NCI-H2227 (cell line): ENCODE measurements around the gene NCAM2.
A peak's percentile ranks its signal among the peaks of the same experiment; 100 is the strongest.

Experiments
- DNase-seq: peaks from one replicate; lab custom pipeline; 2025; ENCODE audit not compliant: unreplicated experiment; lab: John Stamatoyannopoulos, UW

Gene NCAM2

DNA sequence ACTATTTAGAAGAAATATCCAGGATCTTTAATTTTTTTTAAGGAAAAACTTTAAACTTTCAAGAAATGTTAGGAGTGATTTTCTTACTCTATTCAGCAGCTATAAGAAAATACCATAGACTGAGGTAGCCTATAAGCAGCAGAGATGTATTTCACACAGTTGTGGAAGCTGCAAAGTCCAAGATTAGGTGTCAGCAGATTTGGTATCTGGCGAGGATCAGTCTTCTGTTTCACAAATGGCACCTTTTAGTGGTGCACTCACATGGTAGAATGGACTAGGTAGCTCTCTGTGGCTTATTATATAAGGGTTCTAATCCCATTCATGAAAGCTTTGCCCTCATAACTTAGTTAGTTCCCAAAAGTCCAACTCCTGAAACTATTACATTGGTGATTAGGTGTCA is 207.4 kb downstream of the NCAM2 start:
- no peak for DNase-seq

DNA sequence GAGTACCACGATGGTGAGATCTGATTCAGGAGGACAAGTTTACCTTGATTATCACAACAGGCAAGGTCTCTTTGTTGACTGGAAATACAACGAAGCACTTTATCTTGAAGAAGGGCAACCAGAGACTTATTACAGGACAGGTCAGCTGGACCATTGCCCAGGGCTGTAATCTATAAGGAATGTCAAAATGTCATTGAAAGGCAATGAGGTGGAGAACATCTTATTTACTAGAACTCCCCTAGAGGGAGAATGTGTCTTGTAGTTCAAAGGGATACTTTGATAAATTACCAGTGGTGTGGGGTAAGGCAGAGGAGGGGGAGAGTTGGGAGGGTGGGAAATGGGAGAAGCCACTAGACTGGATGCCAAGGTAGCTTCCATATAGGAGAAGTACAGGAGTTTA is 212.3 kb downstream of the NCAM2 start:
- DNase-seq = no peak

DNA sequence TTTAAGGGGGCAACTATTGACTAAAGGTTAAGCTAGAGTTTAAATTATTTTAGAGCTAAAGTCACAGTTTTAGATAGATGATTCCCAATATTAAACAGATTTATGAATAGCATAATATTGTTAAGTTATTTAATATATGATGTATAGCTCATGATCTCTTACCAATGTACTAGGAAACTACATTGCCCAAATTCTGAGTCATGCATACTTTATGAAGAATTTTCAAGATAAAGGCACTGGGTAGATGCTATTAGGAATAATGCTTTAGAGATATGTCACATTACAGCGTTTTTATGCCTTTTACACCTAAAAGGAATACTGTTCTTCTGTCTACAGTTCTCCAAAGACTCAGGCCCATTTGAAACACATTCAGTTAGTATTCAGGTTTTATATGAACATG is 215.1 kb downstream of the NCAM2 start:
- DNase-seq = no peak

DNA sequence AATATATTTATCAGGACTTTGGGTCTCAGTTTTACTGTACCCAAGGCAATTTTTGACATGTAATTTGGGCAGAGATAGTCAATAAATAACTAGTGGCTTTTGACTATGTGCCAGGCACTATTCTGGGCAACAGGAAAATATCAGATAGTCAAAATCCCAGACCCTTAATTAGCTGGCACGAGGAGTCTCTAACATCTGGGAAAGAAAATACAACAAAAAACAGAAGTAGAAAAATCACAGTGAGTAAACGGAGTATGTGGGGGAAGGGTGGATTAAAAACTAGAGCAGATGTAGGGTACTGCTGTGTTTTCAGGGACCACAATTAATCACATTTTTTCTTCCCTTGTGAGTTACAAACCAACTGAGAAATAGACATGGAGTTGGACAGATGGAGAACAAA is 217.8 kb downstream of the NCAM2 start:
- DNase-seq = no peak

DNA sequence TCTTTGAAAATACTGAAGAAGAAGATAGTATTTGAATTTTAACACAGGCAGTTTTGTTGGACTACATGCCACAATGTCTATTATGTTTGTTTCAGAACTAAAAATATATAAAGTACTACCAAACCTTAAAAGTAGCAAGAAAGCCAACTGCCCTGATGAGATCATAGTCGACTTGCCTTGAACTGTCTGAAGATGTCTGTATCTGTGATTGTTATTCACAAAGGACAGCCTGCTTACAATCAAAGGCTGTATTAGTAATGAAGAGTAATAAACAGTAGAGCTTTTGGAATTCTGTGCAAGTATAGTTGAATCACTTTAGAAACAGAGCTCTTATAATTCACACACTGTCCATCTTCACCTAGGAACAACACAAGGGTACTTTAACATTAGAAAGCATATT is 228.3 kb downstream of the NCAM2 start:
- DNase-seq = no peak

- DNase-seq = no peak
Observed at GRCh38 chr21:21230672-21231071, 232.5 kb downstream of the NCAM2 start.

GRCh38 chr21:21231913-21232312 is 233.7 kb downstream of the NCAM2 start:
- DNase-seq = peak; percentile 32

DNA sequence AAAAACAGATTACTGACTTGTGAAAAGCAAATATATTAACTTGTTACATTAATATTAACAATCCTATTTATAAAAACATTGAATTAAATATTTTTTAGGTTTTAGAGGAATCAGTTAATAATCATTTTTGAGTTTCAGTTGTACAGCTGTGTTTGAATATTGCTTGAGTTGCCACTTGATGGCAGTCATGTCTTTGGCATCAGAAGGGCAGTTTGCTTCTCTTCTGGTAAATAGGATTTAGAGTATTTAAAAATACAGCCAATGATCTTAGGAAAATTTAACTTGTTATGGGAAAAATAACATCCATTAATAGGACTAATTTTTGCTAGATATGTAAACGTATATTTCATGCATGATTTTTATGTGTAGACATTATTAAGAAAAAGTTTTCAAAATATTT is 234.1 kb downstream of the NCAM2 start:
- DNase-seq = peak; percentile 65

GRCh38 chr21:21233051-21233450 is 234.8 kb downstream of the NCAM2 start:
- DNase-seq = no peak

DNA sequence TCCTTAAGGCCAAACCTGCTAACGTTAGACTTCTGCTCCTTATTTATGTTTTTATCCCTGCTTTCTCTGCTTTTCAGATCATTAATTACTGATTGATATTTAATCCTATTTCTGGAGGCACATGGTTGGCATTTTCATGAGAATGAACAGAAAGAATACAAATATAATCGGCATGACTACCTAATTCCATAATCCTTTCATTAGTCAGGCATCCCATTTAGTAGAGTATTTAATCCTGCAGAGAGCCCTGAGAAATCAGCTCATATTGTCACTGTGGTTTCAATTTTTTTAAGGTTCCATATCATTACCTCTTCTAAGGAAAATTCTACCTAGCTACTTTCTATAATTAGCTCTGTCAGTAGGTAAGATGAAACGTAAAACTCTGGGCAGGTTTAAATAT is 238.8 kb downstream of the NCAM2 start:
- no peak for DNase-seq

- peak; percentile 72 for DNase-seq
Observed at GRCh38 chr21:21238629-21239400, 240.6 kb downstream of the NCAM2 start.

DNA sequence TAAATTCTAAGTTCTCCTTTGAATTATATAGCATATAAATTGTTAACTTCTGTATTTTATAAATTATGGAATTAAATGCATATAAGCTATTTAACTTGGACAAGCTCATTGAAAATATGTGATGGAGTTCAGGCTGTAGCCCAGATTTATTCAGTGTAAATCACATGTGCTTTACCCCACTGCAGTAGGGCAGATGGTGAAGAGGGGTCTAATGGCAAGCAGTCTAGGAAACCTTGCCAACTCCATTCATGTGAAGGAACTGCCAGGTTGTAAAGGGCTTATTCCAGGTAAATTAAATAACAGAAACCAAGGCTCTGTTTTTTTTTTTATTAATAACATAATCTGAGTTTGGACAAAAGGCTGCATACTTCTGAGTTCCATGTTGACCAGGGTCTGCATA is 243.2 kb downstream of the NCAM2 start:
- DNase-seq = peak; percentile 31

DNA sequence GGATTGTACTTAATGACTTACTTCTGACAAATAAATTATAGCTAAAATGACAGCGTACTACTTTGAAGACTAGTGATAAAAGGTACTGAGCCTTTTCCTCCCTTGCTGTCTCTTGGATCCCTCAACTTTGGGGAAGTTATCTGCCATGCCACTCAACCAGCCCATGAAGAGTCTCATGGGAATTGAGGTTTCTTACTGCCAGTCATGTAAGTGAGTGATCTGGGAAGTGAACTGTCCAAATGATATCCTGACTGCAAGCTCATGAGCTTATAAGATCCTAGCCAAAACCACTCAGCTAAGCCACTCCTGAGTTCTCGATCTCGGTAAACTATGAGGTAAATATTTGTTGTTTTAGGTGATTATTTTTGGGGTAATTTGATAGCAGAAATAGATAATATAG is 247.8 kb downstream of the NCAM2 start:
- DNase-seq = no peak

DNA sequence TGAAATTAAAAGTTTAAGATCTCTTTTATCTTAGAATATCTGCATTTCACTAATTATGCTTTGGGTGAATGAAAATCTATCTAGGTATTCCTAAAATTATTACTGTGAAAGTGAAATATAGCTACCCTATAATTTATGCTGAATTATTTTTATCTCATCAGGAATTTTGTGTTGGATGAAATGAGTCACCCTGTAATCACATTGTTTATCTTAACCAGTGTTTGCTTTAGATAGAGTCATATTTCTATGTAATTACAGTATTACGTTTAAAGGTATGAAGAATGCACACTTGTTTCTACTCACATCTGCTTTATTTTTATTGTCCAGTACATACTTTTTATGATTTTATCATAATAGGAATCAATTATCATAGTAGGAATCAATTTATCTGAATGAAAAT is 249.2 kb downstream of the NCAM2 start:
- no peak for DNase-seq

- no peak for DNase-seq
Observed at GRCh38 chr21:21262048-21262447, 263.8 kb downstream of the NCAM2 start.

GRCh38 chr21:21268061-21268471 is 269.9 kb downstream of the NCAM2 start:
- peak; percentile 20 for DNase-seq

DNA sequence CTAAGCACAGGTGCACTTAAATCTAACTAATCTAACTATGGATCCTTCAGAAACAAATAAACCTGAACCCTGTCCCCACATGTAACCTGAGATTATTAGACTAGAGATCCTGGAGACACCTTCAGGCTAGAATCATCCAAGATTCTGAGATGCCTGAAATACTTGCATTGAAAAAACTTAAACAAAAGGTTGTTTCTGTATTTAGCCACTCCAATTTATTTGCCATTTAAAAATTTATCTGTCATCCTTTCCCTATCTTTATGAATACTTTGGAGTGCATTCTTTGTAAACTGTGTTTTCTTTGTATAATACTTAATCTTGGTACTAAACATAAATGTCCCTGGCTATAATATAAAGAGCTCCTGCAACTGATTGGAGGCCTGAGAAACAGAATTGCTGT is 270.7 kb downstream of the NCAM2 start:
- no peak for DNase-seq

DNA sequence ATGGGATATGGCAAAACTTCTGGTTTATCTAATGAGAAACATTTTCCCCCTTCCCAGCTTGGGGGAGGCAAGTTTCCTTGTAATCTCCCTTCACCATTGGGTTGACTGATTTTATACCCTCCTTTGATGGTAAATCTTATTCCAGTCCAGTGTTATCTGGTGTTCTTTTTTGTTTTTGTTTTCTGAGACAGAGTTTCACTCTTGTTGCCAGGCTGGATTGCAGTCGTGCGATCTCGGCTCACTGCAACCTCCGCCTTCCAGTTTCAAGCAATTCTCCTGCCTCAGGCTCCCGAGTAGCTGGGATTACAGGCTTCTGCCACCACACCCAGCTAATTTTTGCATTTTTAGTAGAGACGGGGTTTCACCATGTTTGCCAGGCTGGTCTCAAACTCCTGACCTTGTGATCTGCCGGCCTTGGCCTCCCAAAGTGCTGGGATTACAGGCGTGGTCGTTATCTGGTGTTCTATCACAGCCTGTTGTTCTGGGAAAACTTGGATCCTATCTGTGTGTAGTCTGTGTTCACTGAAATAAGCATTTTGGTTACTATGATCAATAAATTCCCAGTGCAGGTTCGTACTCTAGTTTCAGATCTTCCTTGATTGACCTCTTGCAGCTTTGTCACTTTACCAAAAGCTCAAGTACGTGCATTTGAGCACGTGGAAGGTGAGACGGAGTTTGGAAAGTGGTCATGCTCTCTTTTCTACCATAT is 281.1 kb downstream of the NCAM2 start:
- DNase-seq = no peak

DNA sequence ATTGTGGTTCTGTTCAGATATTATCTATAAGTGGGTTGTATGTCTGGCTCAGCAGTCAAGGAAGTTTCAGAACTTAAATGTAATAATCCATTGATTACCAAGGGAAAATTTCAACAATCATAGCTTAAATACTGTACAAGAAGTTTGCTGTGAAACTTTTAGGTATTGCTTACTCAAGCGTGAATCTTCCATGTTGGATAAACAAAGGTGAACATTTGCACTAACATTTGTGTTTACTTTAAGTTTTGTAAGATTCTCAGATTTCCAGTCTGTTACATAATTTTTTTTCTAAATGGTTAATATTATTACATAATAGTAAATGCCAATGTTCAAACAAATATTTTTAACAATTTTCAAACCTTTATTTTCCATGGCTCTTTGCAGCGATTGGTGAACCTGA is 285.6 kb downstream of the NCAM2 start:
- DNase-seq = no peak

DNA sequence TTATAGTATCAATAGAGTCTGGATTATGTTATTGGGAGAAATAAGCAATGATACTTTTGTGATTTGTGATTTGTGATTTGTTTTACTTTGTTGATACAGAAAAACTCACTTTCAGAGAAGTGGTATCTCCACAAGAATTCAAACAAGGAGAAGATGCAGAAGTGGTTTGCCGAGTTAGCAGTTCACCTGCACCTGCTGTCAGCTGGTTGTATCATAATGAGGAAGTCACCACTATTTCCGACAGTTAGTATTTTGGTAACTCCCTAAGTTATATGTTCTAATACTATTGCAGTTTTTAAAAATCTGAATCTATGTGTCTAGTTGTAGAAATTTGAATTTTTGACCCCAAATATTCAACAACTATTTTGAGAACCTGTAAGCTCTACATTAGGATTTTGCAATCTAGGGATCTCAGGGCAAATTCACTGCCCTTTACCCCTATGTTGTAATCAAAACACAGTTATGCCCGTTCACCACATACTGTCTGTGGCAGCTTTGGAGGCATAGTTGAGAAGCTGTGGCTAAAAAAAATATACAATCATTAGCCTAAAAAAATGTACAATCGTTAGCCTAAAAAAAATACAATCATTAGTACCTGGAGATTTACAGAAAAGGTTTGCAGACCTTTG is 288.1 kb downstream of the NCAM2 start:
- no peak for DNase-seq

DNA sequence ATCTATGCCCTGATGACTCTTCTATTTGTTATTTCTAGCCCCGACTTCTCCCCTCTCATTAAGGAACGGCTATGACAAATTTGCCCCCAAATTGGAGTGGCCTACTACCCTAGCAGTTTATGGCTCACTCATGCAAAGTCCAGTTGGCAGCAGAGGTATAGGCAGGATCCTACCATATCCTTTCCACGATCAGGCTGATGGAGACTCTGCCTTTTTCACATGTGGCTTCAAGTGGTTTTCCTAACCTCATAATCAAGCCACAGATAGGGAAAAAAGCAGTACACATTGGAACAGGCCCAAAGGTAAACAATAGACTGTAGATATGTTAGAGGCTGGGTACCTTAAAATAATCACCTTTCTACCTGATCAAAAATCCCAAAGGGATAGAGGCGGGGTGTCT is 292.5 kb downstream of the NCAM2 start:
- DNase-seq = no peak

DNA sequence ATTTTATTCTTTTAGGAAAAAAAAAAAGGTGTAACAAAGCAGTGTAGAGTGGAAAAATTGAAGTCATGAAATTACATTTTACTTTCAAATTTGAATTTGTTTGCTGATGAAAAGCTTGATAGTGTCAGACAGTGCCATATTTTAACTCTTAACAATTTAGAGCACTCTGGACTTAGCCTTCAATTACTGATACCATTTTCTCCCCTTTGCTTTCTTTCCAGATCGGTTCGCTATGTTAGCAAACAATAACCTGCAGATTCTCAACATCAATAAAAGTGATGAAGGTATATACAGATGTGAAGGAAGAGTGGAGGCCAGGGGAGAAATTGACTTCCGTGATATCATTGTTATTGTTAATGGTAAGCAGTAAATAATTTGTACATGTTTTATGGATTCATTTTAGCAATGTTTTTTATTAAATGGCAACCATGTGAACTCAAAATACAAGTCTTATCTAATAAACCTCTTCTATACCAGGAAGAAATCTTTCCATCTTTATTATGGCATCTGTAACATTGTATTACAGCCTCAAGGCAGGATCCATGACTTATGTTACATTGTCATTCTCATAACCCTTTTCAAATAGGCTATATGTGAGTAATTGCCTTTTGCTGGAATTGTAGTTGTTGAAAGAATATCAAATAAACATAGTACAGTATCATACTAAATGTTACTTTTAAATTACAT is 293.8 kb downstream of the NCAM2 start:
- DNase-seq = no peak
